Measurements from ENCODE around the gene MPL. TPM values are rescaled to one million over a fixed set of nuclear protein-coding genes. Genes with fewer than 3 reads are reported as not detected.
"Not testable (repeated sequence)": the region's sequence is repeated elsewhere in the genome, so short reads cannot be mapped to it uniquely, and the experiment has no call there.

MPL gene
- polyA plus RNA-seq, 1 donor = 0.21 TPM

GRCh38 chr1:43396059-43396458 is 58.4 kb downstream of the MPL start:
- Histone ChIP-seq H3K4me3 (ENCODE audit: low read length) (no peak overlapping the region), H3K27ac (ENCODE audit: low read length) (no peak overlapping the region), H3K27me3 (ENCODE audit: control insufficient read depth, insufficient read depth, low read length) (no peaks in the 10 kb centered on the region), H3K36me3 (ENCODE audit: control insufficient read depth, insufficient read depth, low read length) (peaks cover 8% of the 10 kb centered on the region), H3K4me1 (ENCODE audit: control insufficient read depth, insufficient read depth, low read length) (no peaks in the 10 kb centered on the region), H3K9me3 (ENCODE audit: control insufficient read depth, low read depth, low read length) (no peaks in the 10 kb centered on the region)
- WGBS (ENCODE audit: insufficient coverage, low lambda C conversion rate) = no CpG with 5 or more reads among the region's 1 CpG
- DNase-seq = no peak

- no peak overlapping the region for H3K27ac ChIP-seq (ENCODE audit: low read length)
- no peak overlapping the region for H3K4me3 ChIP-seq (ENCODE audit: low read length)
- no peaks in the 10 kb centered on the region for H3K9me3 ChIP-seq (ENCODE audit: control insufficient read depth, low read depth, low read length)
- no peaks in the 10 kb centered on the region for H3K4me1 ChIP-seq (ENCODE audit: control insufficient read depth, insufficient read depth, low read length)
- DNase-seq = no peak
- no peaks in the 10 kb centered on the region for H3K27me3 ChIP-seq (ENCODE audit: control insufficient read depth, insufficient read depth, low read length)
- no CpG with 5 or more reads among the region's 3 CpGs for WGBS (ENCODE audit: insufficient coverage, low lambda C conversion rate)
- peaks cover 10% of the 10 kb centered on the region for H3K36me3 ChIP-seq (ENCODE audit: control insufficient read depth, insufficient read depth, low read length)
Observed at GRCh38 chr1:43398227-43398626, 60.6 kb downstream of the MPL start.

GRCh38 chr1:43400441-43400840 is 62.8 kb downstream of the MPL start:
- H3K36me3 ChIP-seq (ENCODE audit: control insufficient read depth, insufficient read depth, low read length) = peaks cover 26% of the 10 kb centered on the region
- 100% methylated on average over 3 of the region's 9 CpGs for WGBS (ENCODE audit: insufficient coverage, low lambda C conversion rate)
- H3K4me1 ChIP-seq (ENCODE audit: control insufficient read depth, insufficient read depth, low read length); H3K9me3 ChIP-seq (ENCODE audit: control insufficient read depth, low read depth, low read length); H3K4me3 ChIP-seq (ENCODE audit: low read length); H3K27me3 ChIP-seq (ENCODE audit: control insufficient read depth, insufficient read depth, low read length); H3K27ac ChIP-seq (ENCODE audit: low read length); DNase-seq: not testable (repeated sequence)

- H3K27ac ChIP-seq (ENCODE audit: low read length) = no peak overlapping the region
- no peaks in the 10 kb centered on the region for H3K27me3 ChIP-seq (ENCODE audit: control insufficient read depth, insufficient read depth, low read length)
- no peak for DNase-seq
- H3K36me3 ChIP-seq (ENCODE audit: control insufficient read depth, insufficient read depth, low read length) = peaks cover 28% of the 10 kb centered on the region
- H3K9me3 ChIP-seq (ENCODE audit: control insufficient read depth, low read depth, low read length) = no peaks in the 10 kb centered on the region
- no peak overlapping the region for H3K4me3 ChIP-seq (ENCODE audit: low read length)
- 61% methylated on average over 2 of the region's 6 CpGs for WGBS (ENCODE audit: insufficient coverage, low lambda C conversion rate)
- peaks cover 6% of the 10 kb centered on the region for H3K4me1 ChIP-seq (ENCODE audit: control insufficient read depth, insufficient read depth, low read length)
Observed at GRCh38 chr1:43402089-43402865, 64.7 kb downstream of the MPL start.

Other genes starting within 250 kb of the MPL start
- 53.1 TPM for gene EBNA1BP2, start 165.5 kb upstream of the MPL start, polyA plus RNA-seq
- 0.25 TPM for gene CFAP57, start 165.5 kb upstream of the MPL start, polyA plus RNA-seq
- gene TMEM125, start 67.8 kb upstream of the MPL start, polyA plus RNA-seq = 29.7 TPM
- 46.2 TPM for gene C1orf210, start 52.2 kb upstream of the MPL start, polyA plus RNA-seq
- 18.7 TPM for gene TIE1, start 36.8 kb upstream of the MPL start, polyA plus RNA-seq
- 20.7 TPM for gene CDC20, start 21.2 kb downstream of the MPL start, polyA plus RNA-seq
- gene ELOVL1, start 30.2 kb downstream of the MPL start, polyA plus RNA-seq = 68.7 TPM
- gene MED8, start 52.0 kb downstream of the MPL start, polyA plus RNA-seq = 36.5 TPM
- 26.3 TPM for gene SZT2, start 52.1 kb downstream of the MPL start, polyA plus RNA-seq
- gene HYI, start 116.1 kb downstream of the MPL start, polyA plus RNA-seq = 68.1 TPM
- gene PTPRF, start 193.1 kb downstream of the MPL start, polyA plus RNA-seq = 257 TPM